Limb (tissue), 2 donors: ENCODE measurements around the gene ECEL1.
"Not testable (repeated sequence)": the region's sequence is repeated elsewhere in the genome, so short reads cannot be mapped to it uniquely, and the experiment has no call there.

ENCODE experiments used
- DNase-seq, 2 donors: peaks; one replicate each; pipeline ENCODE4 v3.0.0-alpha.2; 2016; ENCODE audit errors: extremely low spot score in 2 of 2

Gene ECEL1

DNA sequence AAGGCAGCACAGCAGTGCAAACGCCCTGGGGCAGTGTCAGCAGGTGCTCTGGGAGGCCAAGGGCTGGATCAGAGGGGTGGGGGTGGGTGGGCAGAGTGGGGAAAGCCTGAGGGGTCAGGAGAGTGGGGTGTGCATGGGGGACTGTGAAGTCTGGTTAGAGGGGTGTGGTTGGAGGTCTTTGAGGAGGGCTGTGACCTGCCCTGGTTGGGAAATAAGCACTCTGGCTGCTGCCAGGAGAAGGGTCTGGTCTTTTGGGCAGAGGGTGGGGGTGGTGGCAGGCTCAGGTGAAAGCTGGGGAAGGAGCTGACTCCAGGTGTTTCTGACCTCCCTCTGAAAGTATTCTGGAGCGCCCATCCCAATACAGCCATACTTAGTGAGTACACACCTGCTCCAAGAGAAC lies 27.5 kb downstream of the ECEL1 start:
- DNase-seq, result no peak

DNA sequence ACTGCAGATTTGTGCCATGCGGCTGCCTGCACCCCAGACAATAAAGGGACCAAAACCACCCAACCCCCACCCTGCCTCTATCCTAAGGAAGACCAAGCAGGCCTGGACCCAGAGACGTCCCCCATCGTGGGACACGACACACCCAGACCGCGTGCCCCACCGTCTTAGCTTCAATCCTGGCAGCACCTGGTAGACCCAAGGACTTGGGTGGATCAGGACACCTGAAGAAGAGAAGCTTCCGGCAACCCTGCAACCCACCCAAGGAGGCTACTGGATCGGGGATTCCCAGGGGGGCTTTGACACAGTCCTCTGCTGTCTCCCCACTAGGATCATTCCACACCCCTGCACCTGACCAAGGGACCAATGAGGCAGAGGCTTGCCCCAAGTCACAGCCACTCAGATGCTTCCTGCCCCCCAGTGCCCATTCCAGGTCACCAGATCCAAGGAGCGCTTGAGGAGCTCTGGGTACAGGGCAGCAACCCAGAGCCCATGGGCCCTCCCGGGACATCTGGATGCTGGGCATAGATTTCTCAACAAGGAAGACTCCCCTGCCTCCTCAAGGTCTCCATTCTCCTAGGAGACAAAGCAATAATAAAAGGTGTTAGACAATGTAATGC lies 28.1 kb downstream of the ECEL1 start:
- DNase-seq, result peak in 1 of 2 donors; percentile 21

DNA sequence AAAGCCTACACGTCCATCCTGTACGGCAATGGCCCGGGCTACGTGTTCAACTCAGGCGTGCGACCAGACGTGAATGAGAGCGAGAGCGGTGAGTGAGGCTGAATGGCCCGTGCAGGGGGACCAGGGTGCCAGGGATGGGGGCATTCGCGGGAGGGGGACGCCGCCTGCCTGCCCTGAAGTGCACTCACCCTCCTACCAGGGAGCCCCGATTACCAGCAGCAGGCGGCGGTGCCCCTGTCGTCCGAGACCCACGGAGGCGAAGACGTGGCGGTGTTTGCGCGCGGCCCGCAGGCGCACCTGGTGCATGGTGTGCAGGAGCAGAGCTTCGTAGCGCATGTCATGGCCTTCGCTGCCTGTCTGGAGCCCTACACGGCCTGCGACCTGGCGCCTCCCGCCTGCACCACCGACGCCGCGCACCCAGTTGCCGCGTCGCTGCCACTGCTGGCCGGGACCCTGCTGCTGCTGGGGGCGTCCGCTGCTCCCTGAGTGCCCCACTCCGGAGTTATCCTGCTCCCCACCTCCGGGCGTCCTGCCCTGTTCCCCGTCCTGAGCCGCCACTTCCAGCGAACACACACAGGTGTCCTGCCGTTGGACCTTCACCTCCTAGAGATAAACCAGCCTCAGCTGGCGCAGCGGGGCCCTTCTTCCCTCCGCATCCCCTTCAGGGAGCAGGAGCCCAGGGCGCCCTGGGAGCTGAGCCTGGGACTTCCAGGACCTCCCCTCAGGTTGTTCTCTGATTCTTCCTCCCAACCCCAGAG lies 28.8 kb downstream of the ECEL1 start:
- peak in 1 of 2 donors; percentile 20 for DNase-seq

DNA sequence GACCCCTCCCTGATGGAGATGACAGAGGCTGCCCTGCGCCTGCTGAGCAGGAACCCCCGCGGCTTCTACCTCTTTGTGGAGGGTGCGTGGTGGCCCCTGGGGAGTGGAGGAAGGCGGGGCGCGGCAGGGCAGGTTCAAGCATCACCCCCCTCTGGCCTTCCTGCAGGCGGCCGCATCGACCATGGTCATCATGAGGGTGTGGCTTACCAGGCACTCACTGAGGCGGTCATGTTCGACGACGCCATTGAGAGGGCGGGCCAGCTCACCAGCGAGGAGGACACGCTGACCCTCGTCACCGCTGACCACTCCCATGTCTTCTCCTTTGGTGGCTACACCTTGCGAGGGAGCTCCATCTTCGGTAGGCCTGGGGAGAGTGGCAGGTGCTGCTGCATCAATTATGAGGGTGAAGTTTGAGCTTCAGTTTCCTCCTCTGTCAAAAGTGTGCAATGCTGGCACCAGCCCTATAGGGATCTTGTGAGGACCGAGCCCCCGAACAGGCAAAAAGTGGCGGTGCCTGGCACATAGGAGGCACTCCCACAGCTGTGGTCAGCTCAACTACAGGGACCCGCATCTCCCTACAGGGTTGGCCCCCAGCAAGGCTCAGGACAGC lies 29.5 kb downstream of the ECEL1 start:
- peak in 1 of 2 donors; percentile 24 for DNase-seq

DNA sequence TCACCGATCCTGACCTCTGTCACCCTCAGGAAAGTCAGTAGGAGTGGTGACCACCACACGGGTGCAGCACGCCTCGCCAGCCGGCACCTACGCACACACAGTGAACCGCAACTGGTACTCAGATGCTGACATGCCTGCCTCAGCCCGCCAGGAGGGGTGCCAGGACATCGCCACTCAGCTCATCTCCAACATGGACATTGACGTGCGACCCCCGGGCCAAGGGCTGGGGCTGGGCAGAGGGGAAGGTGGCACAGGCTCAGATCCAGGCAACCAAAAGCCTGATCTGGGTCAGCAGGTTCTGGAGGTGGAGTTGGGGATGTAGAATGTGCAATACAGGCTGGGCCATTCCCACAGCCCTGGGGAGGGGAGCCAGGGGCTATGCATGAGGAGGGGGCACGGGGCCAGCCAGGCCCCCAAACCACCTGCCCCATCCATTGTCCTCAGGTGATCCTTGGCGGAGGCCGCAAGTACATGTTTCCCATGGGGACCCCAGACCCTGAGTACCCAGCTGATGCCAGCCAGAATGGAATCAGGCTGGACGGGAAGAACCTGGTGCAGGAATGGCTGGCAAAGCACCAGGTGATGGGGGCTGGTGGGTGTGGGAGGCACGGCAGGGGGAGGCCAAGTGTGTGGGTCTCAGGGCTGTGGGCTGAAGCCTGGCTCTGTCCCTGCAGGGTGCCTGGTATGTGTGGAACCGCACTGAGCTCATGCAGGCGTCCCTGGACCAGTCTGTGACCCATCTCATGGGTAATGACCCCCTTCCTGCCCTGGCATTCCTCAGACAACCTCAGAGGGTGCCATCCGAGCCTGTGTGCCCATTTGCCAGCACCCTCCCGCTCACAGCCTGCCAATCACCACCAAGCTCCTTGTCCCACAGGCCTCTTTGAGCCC lies 30.3 kb downstream of the ECEL1 start:
- peak in 1 of 2 donors; percentile 24 for DNase-seq

DNA sequence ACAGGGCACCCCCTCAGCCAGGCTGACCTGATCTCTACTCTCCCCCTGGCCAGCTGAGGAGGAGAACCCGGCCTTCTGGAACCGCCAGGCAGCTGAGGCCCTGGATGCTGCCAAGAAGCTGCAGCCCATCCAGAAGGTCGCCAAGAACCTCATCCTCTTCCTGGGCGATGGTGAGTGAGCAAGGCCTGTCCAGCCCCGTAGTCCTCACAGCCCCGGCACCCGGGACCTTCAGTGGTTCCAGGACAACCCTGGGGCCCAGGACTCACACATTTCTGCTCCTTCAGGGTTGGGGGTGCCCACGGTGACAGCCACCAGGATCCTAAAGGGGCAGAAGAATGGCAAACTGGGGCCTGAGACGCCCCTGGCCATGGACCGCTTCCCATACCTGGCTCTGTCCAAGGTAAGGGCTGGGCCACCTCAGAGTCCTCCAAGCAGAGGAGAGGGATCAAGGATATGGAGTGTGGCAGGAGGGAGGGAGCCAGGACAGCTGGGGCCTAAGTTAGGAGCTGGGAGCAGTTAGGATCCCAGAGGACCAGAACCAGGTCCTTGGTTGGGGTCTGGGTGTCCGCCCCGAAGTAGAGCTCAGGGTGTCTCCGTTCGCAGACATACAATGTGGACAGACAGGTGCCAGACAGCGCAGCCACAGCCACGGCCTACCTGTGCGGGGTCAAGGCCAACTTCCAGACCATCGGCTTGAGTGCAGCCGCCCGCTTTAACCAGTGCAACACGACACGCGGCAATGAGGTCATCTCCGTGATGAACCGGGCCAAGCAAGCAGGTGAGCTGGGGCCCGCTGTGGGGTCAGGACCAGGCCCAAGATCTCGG lies 31.1 kb downstream of the ECEL1 start:
- DNase-seq, result peak in 1 of 2 donors; percentile 16

DNA sequence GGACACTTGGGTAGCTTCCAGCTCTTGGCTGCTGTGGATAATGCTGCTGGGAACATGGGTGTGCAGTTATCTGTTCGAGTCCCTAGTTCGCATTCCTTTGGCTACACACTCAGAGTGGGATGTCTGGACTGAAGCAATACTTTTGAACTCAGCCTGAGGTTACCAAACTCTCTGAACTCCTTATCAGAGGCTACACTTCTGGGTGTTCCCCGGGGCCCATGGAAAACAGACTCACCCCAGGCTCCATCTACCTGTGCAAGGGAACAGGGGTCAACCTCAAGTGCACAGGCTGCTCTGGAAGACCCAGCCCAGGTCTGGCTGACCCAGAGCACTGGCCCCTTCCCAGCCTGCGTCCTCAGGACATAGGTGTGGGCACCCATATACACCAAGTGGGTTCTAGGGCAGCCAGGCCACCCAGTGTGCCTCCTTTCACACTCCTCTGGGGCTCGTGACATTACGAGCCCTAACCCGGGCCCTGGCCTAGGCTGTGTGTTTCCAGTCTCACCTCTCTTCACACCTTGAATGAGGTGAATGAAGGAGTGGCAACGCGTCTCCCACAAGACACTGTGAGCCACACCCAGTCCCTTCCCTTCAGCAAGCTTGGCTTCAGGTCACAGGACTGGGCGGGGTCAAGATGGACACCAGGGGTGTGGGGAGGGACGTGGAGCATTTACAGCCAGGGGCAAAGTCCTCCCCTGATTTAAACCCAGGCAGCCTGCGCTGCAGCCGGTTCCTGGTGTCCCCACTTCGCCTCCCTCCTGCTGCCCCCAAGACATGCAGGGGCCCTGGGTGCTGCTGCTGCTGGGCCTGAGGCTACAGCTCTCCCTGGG lies 32.0 kb downstream of the ECEL1 start, which contains the start of gene ALPI:
Gene ALPI, plus strand, starts transcription at position 728 of the 830 bp plus-strand sequence. Its CDS starts 47 bp downstream, at position 775.
- DNase-seq, result peak in 1 of 2 donors; percentile 12

DNA sequence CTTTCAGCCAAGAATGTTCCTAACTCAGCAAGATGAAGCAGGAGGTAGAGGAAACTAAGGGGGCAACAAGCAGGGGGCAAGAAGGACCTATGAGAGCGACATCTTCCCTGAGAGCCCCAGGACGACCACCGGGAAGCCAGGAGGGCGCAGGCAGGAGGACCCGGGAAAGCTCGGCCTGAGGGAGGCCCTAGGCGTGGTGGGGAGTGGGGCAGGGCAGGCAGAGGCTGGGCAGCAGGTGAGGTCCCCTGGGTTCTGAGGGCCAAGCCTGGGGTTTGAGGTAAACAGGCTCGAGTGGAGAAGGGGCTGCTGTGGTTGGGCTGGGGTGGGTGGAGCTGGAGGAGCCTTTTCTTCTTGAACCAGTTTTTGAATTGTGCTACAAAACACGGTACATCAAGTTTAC lies 33.0 kb downstream of the ECEL1 start:
- peak in 1 of 2 donors; percentile 14 for DNase-seq

DNA sequence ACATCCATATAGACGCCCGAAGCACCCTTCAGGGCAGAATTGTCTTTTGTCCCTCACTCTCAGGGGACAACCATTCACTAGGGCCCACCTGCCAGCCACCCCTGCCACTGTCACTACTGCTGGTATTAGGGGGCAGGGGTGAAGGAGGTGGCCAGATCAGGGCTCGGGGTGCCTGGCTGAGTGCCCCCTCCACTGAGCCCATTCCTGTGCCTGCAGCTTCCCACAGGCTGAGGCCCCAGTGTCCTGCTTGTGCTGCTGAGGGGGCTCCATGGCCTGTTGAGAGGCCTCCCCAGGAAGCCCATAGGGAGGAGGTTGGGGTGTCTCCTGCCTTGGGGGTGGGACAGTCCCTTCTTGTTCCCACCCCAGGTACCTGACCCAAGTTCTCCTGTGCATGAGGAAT lies 36.0 kb downstream of the ECEL1 start:
- not testable (repeated sequence) for DNase-seq

DNA sequence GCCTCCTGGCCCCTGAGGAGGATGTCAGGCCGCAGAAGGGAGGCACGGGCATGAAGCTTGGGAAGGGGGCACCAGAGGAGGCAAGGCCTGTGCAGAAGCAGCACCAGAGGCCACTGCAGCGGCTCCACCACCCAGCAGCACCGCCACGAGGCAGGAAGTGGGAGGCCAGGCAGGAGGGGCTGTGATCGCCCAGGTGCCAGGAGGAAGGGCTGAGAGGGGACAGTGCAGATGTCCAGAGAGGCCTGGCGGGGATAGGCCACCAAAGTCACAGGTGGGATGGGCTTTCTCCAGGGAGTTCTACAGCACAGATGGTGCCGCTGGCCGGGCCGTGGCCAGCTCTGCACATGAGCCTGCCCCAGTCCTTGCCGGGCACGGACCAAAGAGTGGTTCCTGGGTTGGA lies 37.7 kb downstream of the ECEL1 start:
- no peak for DNase-seq

DNA sequence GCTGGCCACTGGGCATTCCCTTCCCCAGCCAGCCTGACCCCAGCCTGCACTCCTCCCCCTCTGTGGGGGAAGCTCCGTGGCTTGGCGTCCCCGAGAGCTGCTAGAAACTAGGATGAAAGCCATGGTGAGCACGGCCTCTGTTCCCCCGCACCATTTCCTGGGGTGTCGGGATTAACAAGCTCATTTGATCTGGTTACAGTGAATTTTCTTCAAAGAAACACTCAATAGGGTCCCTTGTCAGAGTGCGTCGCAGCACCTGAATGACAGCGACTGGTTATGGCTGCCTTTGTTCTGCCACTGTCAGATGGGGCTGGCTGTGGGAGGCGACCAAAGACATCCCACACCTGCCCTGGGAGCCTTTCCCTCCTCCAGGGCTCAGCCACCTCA lies 39.3 kb downstream of the ECEL1 start:
- DNase-seq, result no peak

DNA sequence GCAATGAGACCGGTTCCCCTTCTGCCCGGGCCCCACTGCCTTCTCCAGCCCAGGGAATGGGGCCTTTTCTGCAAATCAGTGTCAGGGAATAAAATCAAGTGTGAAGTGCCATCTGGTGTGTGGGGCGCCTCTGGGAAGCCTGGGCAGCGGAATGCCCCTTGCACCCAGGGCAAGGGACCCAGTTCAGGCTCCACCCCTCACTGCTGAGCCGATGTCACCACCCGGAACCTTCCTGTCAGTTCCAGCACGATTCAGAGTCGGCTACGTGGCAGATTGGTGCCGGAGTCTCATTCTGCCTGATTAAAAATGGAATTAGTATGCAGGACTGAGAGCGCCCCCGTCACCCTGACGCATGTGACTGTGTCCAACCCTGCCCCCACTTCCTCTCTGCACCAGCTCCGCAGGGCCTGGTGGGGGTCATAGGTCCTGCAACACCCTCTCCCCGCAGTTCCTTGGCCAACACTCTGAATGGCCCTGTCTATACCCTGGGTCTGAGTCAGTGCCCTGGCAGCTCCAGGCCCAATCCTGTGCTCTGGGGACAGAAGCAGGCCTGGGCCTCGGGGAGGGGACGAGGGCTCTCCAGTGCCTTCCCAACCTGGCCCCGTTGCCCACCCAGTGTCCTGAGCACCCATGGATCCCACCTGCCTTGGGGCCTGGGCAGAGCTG lies 39.9 kb downstream of the ECEL1 start:
- DNase-seq, result peak in 1 of 2 donors; percentile 28

DNA sequence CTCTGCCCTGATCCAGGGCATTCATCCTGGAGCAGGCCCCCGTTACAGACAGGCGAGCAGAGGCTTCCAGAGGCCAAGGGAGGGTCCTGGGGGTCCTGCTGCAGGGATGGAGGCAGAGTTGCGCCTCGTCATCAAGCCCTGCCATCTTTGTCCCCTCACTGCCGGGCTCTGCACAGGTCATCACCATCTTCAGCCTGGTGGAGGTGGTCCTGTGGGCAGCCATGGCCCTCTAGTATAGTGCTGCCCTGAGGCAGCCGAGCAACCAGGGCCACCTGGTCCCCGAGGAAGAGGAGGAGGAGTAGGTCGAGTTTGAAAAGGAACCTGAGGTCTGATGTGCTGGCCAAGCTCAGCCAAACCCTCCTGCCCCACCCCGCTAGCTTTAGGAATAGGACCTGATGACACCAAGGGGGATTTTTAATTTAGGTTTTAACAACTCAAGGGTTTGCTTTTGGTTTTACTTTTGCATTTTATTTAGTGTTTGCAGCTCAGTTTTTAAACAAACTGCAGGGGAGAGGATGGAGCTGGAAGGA lies 40.5 kb downstream of the ECEL1 start:
- DNase-seq, result no peak

DNA sequence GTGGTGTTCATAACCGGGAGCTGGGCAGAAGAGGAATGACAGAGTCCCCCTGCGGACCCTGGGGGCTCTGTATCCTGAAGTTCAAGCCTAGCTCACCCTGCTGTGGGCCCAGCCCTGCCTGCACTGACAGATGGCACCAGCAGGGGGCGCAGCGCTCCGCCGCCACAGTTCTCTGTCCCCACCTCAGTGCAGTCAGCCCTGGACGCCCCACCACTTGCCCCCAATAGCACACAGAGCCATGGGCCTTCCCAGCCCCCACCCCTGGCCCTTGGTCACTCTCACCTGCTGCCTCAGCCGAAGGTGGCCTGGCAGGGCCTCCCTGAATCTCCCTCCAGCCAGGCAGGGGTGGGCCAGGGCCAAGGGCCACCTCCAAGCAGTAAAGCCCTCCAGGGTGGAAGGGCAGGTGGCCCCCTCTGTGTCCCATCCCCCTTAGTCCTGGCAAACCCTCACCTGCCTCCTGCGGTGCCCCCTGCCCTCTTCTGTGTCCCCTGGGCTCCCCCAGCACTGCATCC lies 41.3 kb downstream of the ECEL1 start:
- peak in 1 of 2 donors; percentile 36 for DNase-seq

DNA sequence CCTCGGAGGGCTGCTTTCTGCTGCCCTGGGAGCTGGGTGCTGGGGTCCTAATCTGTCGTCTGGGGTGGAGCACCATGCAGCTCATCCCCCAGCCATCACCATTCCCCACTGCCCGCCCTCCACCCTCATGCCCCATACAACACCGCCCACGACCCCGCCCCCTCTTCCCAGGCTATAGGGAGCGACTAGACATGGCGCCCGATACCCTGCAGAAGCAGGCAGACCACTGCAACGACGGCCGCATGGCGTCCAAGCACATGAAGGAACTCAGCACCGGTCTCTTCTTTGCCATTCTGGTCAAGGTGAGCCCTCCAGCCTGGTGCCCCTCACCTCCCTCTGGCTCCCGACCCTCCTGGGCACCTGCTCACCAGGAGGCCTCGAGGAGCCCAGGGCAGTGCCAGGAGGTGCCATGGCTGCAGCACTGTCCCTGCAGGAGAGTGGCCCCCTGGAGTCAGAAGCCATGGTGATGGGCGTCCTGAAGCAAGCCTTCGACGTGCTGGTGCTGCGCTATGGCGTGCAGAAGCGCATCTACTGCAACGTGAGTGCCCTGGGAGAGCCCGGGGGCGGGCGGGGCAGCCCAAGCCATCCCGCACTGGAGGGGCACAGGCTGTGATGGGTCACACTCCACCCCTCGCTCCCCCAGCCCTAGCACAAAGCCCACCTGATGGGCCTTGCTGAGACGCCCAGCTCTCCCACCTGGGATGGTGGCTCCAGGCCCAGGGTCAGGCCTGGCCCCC lies 42.3 kb downstream of the ECEL1 start:
- DNase-seq, result not testable (repeated sequence)

DNA sequence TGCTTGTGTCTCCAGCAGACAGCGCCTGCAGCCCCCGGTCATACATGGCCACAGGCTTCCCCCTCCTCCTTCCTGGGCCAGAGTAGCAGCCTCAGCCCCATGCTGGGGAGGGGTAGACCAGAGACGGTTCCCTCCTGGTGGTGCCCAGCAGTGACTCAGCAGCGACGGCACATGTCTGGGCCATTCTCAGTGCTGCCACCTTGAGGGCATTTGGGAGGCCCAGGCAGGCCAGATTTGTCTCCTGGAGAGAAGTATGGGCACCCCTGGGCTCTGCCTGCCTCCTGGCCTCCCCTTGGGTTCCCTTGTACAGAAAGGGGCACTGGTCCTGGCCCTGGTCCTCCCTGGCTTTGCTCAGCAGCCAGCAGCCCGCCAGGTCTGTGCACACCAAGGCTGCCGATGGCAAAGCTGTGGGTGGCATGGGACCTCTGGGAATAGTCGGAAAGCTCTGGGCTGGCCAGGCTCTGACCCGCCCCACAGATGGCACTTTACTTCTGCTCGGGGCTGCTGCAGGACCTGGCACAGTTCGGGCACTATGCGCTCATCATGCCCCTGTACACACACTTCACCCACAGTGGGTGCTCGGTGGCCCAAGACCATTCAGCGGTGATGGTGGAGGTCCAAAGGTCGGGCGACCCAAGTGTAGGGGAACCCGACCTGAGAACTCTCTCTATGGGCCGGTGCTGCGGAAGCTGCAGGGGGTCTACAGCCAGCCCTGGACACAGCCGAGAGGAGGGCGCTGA lies 43.1 kb downstream of the ECEL1 start:
- peak in 1 of 2 donors; percentile 53 for DNase-seq
